ENCODE measurements around the gene STAT2. TPM values are rescaled to one million over a fixed set of nuclear protein-coding genes. Genes with fewer than 3 reads are reported as not detected.
"Not testable (repeated sequence)": the region's sequence is repeated elsewhere in the genome, so short reads cannot be mapped to it uniquely, and the experiment has no call there.

Gene STAT2
- total RNA-seq (ENCODE audit: unreplicated experiment), result 74.7 TPM
- long read RNA-seq, partial matches to known transcripts, result 2 of 4 reads
- long read RNA-seq, other reads (novel, unspliced or antisense), result 2 of 4 reads

DNA sequence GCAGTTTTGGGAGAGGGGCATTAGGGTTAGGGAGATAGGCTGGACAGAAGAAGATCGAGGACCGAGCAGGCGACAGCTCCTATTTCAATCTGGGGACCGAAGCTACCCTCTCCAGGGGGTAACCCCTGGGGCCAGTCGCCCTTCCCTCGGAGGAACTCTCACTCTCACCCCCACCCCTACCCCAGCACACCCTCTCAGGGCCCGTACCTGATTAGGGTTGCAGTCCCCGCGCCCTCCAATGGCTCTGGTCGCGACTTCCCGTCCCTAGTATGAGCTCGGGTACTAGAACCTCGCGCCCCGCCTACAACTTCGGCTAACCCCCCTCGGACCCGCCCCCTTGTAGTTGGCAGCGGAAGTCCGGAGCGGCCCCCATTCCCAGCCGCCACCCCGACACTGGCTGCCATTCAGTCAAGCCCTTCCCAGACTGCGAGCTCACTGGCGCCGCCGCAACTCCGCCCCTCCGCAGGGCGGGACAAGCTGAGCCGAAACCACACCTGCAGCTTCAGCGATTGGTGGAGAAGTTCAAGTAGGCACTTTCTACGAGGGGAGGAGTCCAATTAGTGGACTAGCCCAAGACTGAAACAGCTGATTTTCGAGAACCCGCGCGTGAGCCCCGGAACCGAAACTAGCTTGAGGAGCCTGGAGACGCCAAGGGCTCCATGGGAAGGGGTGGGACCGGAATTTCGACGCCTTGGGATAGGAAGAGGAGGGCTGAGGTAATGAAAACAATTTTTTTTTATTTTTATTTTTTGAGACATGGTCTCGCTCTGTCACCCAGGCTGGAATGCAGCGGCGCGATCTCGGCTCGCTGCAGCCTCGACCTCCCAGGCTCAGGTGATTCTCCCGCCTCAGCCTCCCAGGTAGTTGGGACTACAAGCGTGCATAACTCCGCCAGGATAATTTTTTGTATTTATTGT lies at the start of gene STAT2:
Gene STAT2, minus strand, starts transcription at position 257 of the 917 bp plus-strand sequence. CDS start 3,536 bp downstream, outside the sequence.
- Mint-ChIP-seq H3K36me3 (ENCODE audit: unreplicated experiment) (no peaks in the 10 kb centered on the region), H3K9me3 (ENCODE audit: unreplicated experiment) (peaks cover 4% of the 10 kb centered on the region), H3K27ac (ENCODE audit: unreplicated experiment) (peak within 1 kb of the TSS; percentile 62), H3K4me3 (ENCODE audit: unreplicated experiment) (peak within 1 kb of the TSS; percentile 87), H3K27me3 (ENCODE audit: unreplicated experiment) (peaks cover 8% of the 10 kb centered on the region), H3K4me1 (ENCODE audit: low read depth, unreplicated experiment) (peaks cover 6% of the 10 kb centered on the region)
- DNase-seq, result peak; percentile 97
- no peak for TF ChIP-seq CTCF (IDR thresholded peaks at IDR 0.05; ENCODE audit: partially characterized antibody, unreplicated experiment)

GRCh38 chr12:56408799-56409417 lies 49.0 kb upstream of the STAT2 start:
- Mint-ChIP-seq H3K9me3 (ENCODE audit: unreplicated experiment) (no peaks in the 10 kb centered on the region), H3K4me1 (ENCODE audit: low read depth, unreplicated experiment) (no peaks in the 10 kb centered on the region), H3K4me3 (ENCODE audit: unreplicated experiment) (no peak overlapping the region), H3K27me3 (ENCODE audit: unreplicated experiment) (no peaks in the 10 kb centered on the region), H3K27ac (ENCODE audit: unreplicated experiment) (no peak overlapping the region), H3K36me3 (ENCODE audit: unreplicated experiment) (peaks cover 4% of the 10 kb centered on the region)
- no peak for TF ChIP-seq CTCF (IDR thresholded peaks at IDR 0.05; ENCODE audit: partially characterized antibody, unreplicated experiment)
- no peak for DNase-seq

GRCh38 chr12:56404227-56404626 lies 44.3 kb upstream of the STAT2 start:
- H3K27ac Mint-ChIP-seq (ENCODE audit: unreplicated experiment); H3K9me3 Mint-ChIP-seq (ENCODE audit: unreplicated experiment); DNase-seq; H3K27me3 Mint-ChIP-seq (ENCODE audit: unreplicated experiment); H3K4me3 Mint-ChIP-seq (ENCODE audit: unreplicated experiment); H3K4me1 Mint-ChIP-seq (ENCODE audit: low read depth, unreplicated experiment); H3K36me3 Mint-ChIP-seq (ENCODE audit: unreplicated experiment): not testable (repeated sequence)

DNA sequence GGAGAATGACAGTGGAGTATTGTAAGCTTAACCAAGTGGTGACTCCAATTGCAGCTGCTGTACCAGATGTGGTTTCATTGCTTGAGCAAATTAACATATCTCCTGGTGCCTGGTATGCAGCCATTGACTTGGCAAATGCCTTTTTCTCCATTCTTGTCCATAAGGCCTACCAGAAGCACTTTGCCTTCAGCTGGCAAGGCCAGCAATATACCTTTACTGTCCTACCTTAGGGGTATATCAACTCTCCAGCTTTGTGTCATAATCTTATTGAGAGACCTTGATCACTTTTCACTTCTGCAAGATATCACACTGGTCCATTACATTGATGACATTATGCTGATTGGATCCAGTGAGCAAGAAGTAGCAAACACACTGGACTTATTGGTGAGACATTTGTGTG lies 41.7 kb upstream of the STAT2 start:
- H3K27me3 Mint-ChIP-seq (ENCODE audit: unreplicated experiment); H3K27ac Mint-ChIP-seq (ENCODE audit: unreplicated experiment); DNase-seq; H3K9me3 Mint-ChIP-seq (ENCODE audit: unreplicated experiment); H3K4me1 Mint-ChIP-seq (ENCODE audit: low read depth, unreplicated experiment); H3K4me3 Mint-ChIP-seq (ENCODE audit: unreplicated experiment); H3K36me3 Mint-ChIP-seq (ENCODE audit: unreplicated experiment): not testable (repeated sequence)

DNA sequence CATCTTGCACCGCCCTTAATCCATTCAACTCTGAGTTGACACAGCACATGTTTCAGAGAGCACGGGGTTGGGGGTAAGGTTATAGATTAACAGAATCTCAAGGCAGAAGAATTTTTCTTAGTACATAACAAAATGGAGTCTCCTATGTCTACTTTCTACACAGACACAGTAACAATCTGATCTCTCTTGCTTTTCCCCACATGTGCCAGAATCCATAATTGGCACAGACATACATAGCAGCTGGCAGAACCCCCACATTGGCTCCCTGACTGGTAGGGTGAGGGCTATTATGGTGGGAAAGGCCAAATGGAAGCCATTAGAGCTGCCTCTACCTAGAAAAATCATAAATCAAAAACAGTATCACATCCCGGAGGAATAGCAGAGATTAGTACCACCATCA lies 41.2 kb upstream of the STAT2 start:
- not testable (repeated sequence) for H3K36me3 Mint-ChIP-seq (ENCODE audit: unreplicated experiment); DNase-seq; H3K27ac Mint-ChIP-seq (ENCODE audit: unreplicated experiment); H3K27me3 Mint-ChIP-seq (ENCODE audit: unreplicated experiment); H3K4me3 Mint-ChIP-seq (ENCODE audit: unreplicated experiment); H3K9me3 Mint-ChIP-seq (ENCODE audit: unreplicated experiment); H3K4me1 Mint-ChIP-seq (ENCODE audit: low read depth, unreplicated experiment)

DNA sequence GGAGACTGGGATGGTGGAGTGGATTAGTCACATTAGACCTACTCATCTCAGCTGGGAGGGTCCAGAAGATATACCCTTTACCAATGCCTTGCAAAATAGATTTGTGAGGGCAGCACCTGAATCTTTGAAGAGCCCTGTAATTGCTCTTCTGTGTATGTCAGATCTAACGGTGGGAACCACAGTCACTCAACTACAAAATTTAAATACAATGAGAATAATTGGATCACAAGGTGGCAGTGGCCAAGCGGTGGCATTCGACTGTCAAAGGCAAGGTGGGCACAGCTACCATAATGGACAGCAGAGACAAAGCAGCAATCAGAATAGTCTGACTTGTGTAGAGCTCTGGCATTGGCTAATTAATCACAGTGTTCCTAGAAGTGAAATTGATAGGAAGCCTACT lies 39.6 kb upstream of the STAT2 start:
- DNase-seq; H3K4me1 Mint-ChIP-seq (ENCODE audit: low read depth, unreplicated experiment); H3K27ac Mint-ChIP-seq (ENCODE audit: unreplicated experiment); H3K4me3 Mint-ChIP-seq (ENCODE audit: unreplicated experiment); H3K27me3 Mint-ChIP-seq (ENCODE audit: unreplicated experiment); H3K9me3 Mint-ChIP-seq (ENCODE audit: unreplicated experiment); H3K36me3 Mint-ChIP-seq (ENCODE audit: unreplicated experiment): not testable (repeated sequence)

DNA sequence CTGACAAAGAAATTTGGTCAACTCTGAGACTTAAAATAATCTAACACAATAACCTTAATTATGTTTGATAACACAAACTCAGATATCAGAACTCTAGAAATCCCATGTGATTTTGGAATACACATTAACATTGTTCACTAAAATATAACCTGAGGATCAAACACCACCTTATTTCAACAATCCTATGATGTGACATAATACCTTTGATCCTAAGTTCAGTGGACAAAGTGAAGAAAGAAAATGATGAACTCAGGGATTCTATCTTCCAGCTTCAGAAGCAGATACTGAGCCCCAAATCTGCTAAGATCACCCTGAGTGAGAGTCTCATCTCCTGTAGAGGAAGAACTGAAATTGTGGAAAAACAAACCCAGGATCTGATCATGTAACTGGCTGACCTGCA lies 38.4 kb upstream of the STAT2 start:
- Mint-ChIP-seq H3K27ac (ENCODE audit: unreplicated experiment) (no peak overlapping the region), H3K9me3 (ENCODE audit: unreplicated experiment) (peaks cover 3% of the 10 kb centered on the region), H3K4me3 (ENCODE audit: unreplicated experiment) (no peak overlapping the region), H3K4me1 (ENCODE audit: low read depth, unreplicated experiment) (no peaks in the 10 kb centered on the region), H3K27me3 (ENCODE audit: unreplicated experiment) (peaks cover 2% of the 10 kb centered on the region), H3K36me3 (ENCODE audit: unreplicated experiment) (peaks cover 4% of the 10 kb centered on the region)
- TF ChIP-seq CTCF (IDR thresholded peaks at IDR 0.05; ENCODE audit: partially characterized antibody, unreplicated experiment), result no peak
- DNase-seq, result no peak
